ENCODE results near the gene BSPH1.

- TF ChIP-seq CTCF (IDR thresholded peaks at IDR 0.05; ENCODE audit: poor library complexity) (no peak), EZH2 (IDR thresholded peaks at IDR 0.05; ENCODE audit: borderline replicate concordance) (no peak)
These were observed 41.6 kb upstream of the BSPH1 start for GRCh38 chr19:48033604-48034003.
